ENCODE measurements around the gene USP4.

- TF ChIP-seq CTCF (IDR thresholded peaks at IDR 0.05 in 4 of 5, conservative IDR thresholded peaks at IDR 0.05 in 1 of 5) (no peak), POLR2A (IDR thresholded peaks at IDR 0.05) (no peak)
These were observed 19.0 kb upstream of the USP4 start for GRCh38 chr3:49358884-49359225.

All from gastrocnemius medialis (tissue), 4 donors.